Muscle of arm (tissue), 12 donors: ENCODE measurements around the gene SREBF1. TPM values are rescaled to one million over a fixed set of nuclear protein-coding genes. Genes with fewer than 3 reads are reported as not detected.

Experiments used
- DNase-seq: peaks from one replicate; pipeline ENCODE4 v3.0.0-alpha.2; 2013
- polyA plus RNA-seq, 12 donors: library from polyadenylated mRNA; unstranded; fragments of 120-200 nt; gene quantifications; one replicate each; pipeline ENCODE4 v1.2.1, GENCODE V29; 2013; ENCODE audit not compliant: insufficient read length in 12 of 12

Gene SREBF1
- polyA plus RNA-seq, 12 donors = 24.4 to 71.9 (median 29.6) TPM; not detected in 1

DNA sequence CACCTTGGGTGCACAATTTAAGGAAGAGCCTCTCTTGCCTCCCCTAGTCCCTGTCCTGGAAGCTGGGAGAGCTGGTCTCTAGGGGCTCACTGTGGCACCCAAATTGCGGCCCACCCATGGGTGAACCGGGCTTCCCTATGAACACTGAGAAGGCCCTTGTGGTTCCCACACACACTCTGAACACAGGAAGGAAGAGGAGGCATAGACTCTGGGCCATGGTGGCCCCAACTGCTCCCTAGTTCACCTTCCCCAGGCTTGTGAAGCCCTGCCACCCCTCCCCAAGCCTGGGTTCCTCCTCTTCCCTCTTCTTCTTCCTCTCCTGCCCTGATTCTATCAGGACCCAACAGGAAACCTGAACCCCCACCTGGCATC is 10.5 kb downstream of the SREBF1 start:
- no peak for DNase-seq

DNA sequence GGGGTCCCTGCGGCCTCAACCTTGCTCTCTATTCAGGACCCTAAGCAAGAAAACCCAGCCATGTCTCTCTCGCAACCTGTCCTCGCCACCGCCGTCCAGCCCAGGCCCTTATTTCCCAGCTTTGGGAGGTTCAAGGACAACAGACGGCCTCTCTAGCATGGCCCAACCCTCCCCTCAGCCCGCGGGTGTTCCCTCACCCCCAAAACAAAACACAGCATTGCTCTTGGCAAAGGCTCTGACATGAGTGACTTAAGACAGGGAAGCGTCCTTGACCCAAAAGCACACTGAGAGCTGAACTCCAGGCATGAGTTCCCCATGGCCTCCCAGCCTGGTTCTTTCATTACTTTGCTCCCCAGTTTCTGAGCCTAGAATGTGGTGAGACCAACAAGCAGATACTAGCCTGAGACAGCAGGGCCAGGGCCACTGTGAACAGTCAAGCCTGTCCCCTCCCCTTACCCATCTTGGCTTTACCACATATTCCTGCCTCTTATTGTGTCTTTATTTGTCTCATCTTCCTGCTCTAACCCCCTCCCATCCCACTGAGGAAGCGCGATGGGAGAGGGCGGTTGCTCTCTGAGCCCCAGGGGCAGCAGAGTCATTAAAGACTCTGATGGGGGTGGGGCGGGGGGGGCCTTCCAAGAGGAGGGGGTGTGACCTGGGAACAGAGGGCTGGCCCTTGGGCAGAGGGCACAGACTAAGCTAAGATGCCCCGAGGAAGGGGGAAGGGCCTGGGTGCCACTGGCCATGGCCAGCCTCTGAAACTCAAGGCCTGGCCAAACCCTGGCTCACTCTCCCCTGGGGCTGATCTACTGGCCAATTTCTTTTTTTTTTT is 11.8 kb downstream of the SREBF1 start:
- DNase-seq = no peak

DNA sequence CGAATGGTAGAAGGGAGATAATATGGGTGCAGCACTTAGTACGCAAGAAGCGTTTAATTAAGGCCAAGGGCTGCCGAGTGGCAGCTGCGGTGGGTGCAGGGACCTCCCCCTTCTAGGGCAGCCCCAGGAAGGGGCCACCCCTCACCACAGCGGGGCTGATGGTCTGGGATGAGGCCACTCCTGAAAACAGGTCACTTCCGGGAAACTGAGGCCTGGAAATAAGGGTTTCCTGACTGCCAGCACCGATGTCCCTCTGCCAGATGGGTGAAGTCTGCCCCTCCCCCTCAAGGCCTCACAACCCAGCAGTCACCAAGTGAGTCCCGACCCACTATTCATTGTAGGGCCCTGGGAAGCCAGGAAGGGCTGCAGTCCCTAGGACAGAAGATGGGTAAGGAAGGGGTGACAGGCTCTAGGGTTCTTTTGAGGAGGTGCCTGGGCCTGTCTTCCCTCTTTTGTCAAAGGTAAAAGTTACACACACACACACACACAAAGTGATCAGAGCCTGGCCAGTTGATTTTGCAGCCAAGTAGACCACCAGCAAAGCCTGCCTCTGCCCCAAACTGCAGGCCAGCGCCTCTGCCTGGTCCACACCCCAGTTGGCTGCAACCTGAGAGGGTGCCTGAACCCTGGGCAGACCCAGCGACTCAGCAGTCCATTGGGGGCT is 12.5 kb downstream of the SREBF1 start:
- no peak for DNase-seq

DNA sequence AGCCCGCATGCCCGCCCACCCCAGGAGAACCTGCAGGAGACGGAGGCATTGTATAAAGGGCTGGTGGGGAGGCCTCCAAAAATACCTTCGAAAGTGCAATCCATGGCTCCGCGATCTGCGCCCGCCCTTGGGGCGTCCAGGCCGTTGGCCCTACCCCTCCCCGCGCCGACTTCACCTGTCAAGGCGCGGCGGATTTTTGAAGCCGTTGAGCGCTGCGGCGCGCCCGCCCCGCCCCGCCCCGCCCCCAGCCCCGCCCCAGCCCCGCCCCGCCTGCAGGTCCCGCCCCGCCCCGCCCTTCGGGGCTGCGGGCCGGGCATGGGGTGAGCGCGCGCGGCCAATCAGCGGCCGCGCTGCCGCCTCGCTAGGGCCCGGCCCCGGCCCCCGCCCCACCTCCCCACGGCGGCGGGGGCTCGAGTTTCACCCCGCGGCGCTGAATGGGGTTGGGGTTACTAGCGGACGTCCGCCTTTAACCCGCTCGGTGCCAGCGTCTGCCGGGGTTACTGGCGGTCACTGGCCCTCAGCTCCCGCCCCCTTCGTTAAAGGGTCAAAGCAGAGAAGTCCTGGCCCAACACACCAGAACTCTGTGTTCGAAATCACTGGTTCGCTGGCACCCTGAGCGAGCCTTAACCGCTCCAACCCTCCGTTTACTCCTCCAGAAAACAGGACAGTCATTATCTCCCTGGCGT is 13.2 kb downstream of the SREBF1 start:
- peak; percentile 83 for DNase-seq

DNA sequence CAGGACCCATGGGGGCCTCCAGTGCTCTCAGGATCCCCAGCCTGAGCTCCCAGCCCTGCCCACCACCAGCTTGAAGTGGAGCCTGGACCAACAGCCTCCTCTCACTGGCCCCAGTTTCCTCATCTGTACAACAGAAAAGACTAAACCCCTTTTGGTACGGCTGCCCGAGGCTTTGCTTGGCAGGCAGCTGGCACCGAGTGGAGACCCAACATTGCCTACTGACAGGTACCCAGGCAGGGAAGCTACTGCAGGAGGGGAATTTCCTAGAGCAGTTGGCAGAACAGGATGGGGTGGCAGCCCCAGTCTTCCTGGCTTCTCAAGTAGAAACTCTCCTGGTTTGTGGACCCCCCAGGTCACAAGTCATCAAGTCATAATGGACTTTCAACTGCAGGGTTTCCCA is 14.2 kb downstream of the SREBF1 start:
- DNase-seq = no peak

DNA sequence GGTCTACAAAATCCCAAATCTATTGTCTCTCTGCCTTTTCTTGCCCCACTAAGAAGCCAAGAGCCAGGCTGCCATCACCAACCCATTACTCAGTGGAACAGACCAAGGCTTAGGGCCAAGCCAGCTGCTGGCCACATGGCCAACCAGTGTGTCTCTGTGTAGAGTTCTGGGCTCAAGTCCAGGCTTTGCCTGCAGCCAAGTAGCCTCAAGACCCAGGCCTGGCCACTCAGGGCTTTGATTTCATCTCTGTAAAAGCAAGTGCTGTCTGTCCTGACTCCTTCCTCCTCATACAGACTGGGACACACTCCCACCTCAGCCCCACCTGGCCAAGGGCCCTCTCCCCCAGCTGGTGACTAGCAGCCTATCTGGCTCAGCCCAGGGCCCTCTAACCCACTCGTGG is 14.6 kb downstream of the SREBF1 start:
- DNase-seq = no peak

DNA sequence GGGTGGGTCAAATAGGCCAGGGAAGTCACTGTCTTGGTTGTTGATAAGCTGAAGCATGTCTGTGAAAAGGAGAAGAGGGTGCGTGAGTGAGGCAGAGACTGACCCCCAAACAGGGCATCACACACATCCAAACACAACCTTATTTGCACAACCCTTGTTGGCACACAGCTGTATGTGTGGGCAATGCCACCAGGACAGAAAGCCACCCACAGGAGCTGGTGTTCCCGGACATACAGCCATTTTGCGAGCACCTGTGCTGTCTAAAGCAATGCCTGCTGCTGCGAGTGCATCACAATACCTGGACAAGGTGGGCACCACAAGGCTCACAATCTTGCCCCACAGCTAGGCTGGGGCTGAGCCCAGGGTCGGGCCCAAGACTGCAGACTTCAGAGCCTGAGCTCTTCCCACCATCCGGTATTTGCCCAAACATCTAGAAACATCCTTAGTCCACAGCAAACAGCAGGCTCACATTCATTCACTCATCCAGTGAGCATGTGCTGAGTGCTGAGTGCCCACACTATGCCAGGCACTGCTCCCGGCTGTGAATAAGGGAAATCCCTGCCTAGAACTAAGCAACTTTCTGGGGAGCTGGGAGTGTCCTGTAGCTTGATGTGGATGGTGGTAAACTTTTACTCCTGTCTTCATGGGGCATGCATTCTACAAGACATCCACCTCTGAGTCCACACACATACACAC is 16.2 kb downstream of the SREBF1 start:
- DNase-seq = no peak

DNA sequence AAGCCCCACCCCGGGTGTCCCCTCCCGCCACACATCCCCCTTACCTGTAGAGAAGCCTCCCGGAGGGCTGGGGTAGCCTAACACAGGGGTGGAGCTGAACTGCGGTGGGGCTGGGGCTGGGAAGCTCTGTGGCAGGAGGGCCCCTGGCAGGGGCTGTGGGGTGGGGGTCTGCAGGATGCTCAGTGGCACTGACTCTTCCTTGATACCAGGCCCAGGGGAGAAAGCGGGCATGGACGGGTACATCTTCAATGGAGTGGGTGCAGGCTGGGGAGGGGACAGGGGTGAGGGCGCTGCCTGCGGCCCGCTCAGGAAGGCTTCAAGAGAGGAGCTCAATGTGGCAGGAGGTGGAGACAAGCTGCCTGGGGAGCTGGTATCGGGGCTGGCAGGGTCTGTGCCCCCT is 16.7 kb downstream of the SREBF1 start:
- DNase-seq = no peak

DNA sequence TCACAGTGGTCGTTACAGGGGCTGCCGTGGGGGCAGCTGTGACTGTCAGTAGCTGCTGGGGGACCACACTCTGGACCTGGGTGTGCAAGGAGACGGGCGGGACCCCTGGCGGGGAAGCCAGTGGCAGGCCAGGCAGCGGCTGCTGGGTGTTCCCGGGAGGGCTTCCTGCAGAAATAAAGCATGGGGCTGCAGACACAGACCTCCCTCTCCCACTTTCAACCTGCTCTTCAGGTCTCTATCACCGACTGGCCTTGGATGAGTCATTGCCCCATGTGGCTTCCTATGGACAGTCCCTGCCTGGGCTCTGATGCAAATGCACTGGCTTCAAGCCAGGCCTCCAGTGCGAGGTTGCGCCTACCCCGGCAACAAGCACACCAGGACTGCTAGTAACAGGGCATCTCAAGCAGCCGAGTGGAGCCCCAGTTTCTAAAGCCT is 17.2 kb downstream of the SREBF1 start:
- DNase-seq = no peak

DNA sequence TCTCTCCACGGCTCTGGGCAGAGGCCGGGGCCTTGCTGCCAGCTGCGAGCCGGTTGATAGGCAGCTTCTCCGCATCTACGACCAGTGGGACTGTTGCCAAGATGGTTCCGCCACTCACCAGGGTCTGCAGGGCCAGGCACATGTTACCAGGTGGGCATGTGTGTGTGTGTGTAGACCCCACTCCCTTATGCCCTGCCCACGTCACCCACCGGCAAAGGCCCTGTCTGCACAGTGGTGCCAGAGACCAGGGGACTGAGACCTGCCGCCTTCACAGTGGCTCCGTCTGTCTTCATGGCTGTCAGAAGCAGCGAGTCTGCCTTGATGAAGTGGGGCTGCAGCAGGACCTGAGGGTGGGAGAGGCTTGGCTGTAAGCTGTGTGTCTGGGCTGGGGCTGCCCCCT is 17.7 kb downstream of the SREBF1 start:
- no peak for DNase-seq

DNA sequence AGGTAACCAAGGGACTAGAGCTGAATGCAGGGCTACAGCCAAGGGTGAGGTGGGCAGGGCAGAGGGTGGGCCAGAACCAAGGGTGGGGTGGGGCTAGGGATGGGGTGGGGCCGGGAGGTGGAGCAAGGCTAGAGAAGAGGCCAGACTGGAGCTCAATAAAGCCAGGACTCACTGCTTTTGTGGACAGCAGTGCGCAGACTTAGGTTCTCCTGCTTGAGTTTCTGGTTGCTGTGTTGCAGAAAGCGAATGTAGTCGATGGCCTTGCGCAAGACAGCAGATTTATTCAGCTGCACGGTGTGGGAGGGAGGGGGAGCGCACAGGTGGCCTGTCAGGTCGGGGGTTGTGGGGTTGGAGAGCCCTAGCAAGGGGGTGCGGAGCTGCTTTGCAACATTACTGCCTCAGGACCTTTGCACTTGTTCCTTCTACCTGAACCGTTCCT is 18.7 kb downstream of the SREBF1 start:
- no peak for DNase-seq

DNA sequence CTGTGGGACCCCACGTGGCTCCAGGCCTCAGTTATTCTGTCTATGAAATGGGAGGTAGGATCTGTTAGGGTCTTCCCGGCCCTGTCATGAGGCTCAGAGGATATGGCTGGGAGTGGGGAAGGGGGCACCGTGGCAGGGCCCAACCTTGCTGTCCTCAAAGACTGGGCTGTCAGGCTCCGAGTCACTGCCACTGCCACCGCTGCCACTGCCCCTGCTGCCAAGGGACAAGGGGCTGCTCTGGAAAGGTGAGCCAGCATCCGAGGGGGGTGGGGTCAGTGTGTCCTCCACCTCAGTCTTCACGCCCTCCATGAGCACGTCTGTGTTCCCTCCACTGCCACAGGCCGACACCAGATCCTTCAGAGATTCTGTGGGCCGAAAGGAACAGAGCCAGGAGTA is 19.2 kb downstream of the SREBF1 start:
- DNase-seq = no peak

DNA sequence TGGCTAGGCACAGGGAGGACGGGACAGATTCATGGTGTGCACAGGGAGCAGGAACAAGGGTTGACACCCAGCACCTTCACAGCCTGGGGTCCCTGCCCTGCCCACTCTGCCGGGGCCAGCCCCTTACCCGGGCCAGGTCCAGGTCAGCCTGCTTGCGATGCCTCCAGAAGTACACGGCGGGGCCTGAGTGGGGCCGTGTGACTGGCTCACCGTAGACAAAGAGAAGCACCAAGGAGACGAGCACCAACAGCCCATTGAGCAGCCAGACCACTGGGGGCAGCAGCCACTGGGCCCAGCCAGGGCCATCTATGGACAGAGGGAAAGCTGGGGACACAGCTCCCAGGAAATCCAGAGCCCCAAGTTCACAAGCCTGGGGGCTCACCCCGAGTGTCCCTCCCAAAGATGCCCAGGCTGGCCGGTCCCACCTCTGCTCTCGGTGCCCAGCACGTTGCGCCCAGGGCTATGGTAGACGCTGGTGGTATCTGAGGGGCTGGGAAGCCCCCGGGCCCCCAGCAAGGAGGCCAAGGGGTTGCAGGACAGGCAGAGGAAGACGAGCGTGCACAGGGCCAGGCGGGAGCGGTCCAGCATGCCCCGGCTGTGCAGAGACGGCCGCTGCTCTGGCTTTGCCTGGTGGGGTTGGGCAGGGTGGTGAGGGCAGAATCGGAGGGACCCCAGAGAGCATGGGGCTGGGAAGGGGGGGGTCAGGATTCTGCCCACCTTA is 19.8 kb downstream of the SREBF1 start:
- no peak for DNase-seq

DNA sequence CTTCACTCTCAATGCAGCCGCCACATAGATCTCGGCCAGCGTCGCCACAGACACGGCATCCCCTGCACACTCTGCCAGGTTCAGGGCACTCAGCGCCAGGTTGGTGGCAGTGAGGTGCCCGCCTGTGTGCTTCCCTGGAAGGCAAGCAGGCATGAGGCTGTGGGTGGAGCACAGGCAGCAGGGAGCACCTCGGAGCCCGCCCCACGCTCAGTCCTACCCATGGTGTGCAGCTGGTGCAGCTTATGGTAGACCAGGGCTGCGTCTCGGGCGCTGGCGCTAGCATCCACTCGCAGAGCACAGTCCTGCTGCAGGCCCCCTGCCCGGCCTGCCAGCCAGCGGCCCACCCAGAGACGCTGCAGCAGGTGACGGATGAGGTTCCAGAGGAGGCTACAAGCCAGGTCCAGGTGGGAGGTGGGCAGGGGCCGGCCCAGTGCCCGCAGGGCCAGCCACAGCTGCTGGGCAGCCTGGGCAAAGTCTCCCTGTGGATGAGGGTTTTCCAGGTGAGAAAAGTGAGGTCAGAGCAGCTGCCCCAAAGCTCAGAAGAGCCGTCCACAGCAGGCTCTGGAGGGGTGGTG is 20.5 kb downstream of the SREBF1 start:
- no peak for DNase-seq

DNA sequence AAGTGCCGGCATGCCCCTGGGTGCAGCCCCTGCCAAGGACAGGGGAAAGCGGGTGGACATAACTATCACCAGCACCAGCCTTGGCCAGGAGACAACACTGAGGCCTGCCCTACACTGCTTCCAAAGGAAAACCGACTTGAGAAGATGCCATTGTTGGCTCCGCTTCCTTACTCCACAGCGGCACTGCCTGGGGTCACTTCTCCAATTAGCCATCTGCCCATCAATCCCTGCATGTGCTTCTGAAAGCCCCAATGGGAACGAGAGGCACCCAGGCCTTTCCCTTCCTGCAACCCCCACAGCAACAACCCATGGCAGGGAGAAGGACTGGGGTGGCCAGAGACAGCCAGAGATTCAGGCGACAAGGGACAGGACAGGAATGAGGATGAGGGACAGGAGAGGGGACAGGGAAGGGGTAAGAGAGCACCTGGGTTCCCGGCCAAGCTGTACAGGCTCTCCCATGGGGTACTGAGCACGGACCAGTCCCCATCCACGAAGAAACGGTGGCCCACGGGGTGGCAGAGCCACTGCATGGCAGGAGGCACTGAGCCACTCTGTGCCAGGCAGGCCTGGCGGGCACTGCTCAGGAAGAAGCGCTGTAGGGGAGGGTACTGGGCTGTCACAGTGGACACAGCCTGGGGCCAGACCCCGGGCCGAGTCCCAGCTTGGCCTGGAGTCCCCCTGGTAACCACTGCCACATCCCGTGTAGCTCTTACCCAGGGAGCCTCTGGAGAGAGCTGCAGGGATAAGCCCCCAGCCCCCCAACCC is 21.2 kb downstream of the SREBF1 start:
- no peak for DNase-seq

DNA sequence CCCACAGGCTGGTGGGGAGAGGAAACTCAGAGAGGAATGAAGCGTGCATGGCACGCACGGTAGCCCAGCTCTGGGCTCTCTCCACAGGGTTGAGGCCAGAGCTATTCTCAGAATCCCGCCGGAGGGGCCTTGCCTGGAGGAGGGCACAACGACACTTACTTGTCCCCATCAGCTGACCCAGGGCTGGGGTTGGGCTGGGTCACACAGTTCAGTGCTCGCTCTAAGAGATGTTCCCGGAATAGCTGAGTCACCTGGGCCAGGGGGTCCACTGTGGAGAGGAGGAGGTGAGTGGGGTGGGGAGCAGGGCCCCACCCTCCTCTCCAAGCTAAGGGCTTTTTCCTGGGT is 21.8 kb downstream of the SREBF1 start:
- DNase-seq = no peak

DNA sequence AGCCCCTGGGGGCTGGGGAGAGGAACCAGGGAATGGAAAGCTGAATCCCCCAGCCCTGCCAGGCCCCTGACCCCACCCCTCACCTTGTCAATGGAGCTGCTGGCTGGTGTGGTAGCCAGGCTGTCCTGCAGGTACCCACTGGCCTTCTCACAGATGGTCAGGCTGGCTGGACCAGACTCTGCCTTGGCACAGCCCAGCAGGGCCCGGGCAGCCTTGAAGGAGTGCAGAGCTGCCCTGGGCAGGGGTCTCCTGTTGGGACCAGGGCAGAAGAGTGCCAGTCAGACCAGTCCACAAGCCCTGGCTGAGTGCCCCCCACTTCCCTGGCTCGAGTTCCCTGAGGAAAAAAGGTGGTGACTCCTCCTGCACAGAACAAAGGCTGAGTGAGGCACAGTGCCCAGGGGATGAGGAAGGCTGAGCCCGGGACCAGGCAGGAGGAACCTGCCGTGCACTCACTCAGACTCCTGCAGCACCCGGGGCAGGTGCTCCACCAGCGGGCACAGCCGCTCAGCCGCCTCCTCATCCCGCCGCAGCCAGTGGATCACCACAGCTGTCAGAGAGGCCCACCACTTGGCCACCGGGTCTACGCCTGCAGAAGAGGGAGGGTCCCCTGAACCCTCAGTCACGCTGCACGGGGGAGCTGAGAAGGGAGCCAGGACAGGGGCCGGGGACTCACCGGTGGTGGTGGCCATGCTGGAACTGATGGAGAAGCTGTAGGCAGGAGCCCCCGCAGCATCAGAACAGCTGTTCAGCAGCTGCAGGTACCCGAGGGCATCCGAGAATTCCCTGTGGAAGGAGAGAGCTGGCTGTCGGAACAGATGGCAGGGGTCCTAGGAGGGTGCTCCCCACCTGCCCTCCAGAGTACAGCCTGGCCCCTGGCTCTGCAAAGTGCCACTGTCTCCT is 22.4 kb downstream of the SREBF1 start:
- DNase-seq = no peak

DNA sequence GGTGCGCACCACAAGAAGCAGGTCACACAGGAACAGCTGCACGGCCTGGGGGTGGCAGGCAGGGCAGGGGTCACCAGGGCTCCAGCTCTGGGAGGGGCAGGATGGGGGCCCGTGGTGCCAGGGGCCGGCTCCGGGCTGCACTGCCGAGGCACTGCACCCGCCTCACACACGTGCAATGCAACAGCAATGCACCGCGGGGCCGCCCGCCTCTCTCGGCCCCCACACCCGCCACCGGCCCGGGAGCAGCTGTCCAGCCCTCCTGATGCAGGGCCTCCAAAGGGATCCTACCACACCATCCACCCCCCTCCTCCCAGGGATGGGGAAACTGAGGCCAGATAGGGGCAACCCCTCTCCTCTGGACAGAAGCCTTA is 23.1 kb downstream of the SREBF1 start:
- DNase-seq = no peak

DNA sequence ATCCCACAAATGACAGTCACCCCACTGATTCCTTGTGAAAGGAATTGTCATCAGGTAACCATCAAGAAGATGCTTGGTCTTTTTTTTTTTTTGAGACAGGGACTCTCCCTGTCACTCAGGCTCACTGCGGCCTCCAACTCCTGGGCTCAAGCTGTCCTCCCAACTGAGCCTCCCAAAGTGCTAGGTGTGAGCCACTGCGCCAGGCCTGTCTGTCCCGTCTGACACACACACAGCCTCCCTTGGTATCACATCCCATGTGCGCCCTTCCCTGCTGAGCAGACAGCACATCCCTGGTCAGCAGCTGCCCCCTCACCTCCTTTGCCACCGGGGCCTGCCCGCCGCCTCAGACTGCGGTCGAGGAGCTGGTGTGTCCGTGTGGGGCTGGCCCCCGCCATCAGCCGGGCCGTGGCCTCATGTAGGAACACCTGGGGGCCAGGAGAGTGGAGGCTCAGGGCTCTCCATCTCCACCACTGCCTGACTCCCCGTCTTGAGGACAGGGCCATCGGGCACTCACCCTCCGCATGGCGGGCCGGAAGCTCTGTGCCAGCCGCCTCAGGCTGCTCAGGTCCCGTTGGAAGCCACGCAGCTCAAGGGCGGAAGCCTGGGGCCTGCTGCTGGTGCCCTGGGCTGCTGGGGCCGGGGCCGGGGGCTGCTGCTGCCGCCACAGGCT is 23.6 kb downstream of the SREBF1 start:
- DNase-seq = no peak
